Measurements from ENCODE around the gene SPEG.

Gene SPEG

DNA sequence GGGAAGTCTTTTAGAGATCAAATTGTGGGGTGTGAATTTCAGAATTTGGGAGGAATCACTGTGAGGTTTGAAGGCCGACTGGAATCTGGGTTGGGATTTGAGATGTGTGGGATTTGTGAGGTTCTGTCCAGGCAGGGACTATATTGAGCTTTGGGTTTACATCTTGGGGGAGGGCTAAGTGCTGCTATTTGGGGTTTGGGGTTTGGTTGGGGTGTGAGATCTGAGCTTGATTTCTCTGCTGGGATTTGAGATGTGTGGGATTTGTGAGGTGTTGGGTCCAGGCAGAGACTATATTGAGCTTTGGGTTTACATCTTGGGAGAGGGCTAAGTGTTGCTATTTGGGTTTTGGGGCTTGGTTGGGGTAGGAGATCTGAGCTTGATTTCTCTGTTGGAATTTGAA is 64.9 kb downstream of the SPEG start:
- DNase-seq: no peak

DNA sequence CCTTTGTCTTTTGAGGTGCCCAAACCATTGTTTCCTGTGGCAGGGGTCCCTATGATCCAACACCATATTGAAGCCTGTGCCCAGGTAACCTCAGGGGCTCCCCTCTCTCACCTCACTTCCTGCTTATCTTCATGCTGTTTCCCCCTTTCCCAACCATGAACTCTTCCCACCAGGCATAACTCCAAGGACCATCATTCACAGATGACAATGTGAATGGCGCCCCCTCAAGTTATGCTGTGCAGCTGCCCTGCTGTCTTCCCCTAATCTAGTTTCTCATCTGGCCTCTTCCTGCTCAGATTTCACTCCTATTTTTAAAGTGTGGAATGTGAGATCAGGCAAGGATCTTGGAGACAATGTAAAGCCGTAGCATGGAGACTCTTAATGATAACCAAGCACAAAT is 65.5 kb downstream of the SPEG start:
- DNase-seq: no peak

DNA sequence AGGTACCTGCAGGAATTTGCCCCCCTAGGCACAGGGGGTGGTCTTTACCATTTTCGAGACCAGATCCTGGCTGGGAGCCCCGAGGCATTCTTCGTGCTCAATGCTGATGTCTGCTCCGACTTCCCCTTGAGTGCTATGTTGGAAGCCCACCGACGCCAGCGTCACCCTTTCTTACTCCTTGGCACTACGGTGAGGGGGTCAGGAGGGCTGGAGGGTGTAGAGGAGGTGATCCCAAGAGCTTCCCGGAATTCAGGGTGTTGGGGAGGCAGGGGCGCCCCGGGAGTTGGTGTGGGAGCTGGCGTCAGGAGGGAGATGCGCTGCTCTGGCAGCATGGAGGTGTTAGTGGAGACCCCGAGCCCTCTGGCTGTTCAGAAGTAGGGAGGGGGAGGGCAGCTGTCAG is 67.2 kb downstream of the SPEG start:
- no peak for DNase-seq

DNA sequence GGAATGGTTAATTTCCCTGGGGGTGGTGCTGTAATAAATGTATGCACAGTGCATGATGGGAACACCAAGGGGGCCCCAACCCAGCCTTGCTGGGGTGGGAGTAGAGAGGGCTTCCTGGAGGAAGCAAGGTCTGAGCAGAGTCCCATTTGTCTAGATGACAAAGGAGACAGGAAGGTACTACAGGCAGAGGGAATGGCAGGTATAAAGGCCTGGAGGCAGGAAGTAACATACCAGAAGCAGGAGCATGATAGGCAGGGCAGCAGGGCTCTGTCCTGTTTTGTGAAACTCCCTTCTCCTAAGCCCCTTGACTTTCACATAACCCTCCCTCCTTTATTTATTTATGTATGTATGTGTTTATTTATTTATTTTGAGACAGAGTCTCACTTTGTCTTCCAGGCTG is 68.0 kb downstream of the SPEG start:
- no peak for DNase-seq

DNA sequence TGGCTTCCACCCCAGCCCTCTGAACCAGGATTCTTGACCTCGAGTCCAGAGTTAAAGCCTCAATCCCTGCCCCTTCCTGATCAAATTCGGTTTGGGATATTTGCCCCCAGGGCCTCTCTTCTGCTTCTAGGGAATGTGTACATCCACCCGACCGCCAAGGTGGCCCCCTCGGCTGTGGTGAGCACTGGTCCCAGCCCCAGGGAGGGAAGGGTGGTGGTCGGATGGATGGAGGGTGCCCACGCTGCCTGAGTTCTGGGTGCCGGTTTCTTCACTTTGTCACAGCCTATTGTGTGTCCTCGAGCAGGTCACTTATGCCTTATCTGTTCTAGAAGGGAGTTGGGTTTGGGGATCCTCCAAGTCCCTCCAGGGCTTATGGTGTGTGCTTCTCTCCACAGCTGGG is 70.9 kb downstream of the SPEG start:
- no peak for DNase-seq

DNA sequence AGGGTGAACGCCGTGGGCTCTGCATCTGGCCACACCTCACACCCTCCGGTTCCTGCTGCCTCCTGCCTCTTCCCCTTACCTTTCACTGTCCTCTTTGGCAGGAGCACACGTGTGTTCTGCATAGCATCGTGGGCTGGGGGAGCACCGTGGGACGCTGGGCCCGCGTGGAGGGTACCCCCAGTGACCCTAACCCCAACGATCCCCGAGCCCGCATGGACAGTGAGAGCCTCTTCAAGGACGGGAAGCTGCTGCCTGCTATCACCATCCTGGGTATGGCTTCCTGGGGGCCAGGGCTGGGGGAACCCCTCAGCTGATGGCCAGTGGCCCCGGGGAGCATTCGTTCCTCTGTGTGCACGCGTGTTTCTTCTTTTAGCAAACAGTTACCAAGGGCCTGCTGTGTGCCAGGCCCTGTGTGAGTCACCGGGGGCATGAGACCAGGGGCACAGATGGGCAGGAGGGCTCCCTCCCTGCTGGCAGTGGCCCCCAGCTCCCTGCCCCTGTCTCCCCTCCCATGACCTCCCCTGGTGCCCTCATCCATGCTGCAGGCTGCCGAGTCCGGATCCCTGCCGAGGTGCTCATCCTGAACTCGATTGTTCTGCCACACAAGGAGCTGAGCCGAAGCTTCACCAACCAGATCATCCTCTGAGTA is 71.6 kb downstream of the SPEG start:
- DNase-seq: no peak

DNA sequence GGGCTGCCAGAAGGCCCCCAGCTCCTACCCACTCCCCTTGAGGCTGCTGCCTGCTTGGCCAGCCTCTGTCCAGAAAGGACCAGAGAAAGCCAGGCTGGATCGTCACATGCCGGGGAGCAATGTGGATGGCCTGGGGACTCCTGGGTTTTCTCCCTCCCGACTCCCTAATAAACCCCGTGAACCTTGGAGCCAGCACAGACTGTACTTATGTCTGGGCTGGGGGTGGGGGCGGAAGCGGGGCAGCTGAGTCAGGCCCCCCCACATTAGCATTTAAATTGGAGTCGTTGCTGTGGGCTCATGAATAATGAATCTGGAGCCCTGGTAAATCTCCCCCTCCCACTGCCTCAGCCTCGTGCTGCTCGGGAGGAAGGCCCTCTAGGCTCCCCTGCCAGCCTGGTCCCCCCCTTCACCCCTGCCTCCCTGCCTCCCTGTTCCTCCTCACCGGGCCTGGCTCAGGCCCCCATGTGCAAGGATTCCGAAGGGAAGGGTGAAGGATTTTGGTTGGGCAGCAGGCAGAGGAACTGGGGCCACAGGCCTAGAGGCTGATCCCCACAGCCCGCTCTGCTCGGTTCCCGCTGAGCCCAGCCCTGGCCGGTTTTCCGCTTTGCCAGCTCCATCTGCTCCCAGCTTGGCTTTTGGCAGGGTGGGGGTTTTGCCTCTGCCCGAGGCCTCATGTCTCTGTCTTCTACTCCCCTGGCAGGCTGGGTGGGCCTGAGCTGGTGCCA is 72.3 kb downstream of the SPEG start:
- DNase-seq: no peak

DNA sequence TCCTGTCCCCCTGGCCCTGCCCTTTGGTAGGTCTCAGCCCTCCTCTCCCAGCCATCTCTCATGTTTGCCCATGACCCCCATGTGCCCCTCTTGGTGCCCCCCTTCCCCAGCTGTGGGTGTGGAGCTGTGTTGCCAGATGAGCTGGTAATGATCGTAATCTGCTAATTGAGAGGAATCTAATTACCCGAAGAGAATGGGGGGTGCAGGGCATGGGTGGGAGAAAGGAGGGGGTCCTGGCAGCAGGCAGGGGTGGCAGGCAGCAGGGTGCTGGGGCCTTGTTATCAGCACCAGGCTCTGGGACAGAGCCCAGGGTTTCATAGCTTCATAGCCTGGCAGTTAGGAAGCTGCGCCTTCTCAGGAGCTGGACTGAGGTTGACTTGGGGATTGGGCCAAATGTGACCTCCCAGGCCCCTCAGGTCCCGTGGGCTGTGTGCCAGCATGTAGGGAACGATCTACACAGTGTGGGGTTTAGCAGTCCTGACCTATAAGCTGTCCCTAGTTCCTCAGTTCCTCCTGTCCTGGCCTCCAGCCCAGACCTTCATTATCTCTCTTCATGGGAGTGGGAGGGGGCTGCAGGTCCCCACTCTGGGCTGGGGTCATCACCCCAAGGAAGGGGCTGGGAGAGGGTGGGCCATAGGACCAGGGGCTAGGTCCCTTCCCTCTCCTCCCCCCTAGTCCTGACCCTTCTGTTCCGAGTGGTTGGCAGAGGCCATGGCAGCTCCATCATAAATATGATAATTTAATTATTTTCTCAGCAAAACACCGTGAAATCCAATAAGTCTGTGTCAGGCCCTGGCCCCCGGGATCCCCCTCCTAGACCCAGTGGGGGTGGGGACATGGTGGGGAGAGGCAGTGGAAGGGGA is 73.2 kb downstream of the SPEG start:
- no peak for DNase-seq

DNA sequence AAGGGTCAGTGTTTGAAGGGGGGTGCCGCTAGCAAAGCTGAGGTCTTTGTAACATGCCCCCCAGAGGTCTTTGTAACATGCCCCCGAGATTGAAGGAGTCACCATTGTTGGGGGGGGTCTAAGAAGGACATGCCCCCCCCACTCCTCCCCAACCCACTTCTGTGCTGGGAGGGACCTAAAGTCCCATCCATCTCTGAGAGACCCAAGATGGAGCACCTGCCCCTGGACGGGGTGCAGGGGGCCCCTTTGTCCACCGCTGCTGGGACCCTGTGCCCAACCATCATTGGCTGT is 73.7 kb downstream of the SPEG start:
- DNase-seq: no peak

DNA sequence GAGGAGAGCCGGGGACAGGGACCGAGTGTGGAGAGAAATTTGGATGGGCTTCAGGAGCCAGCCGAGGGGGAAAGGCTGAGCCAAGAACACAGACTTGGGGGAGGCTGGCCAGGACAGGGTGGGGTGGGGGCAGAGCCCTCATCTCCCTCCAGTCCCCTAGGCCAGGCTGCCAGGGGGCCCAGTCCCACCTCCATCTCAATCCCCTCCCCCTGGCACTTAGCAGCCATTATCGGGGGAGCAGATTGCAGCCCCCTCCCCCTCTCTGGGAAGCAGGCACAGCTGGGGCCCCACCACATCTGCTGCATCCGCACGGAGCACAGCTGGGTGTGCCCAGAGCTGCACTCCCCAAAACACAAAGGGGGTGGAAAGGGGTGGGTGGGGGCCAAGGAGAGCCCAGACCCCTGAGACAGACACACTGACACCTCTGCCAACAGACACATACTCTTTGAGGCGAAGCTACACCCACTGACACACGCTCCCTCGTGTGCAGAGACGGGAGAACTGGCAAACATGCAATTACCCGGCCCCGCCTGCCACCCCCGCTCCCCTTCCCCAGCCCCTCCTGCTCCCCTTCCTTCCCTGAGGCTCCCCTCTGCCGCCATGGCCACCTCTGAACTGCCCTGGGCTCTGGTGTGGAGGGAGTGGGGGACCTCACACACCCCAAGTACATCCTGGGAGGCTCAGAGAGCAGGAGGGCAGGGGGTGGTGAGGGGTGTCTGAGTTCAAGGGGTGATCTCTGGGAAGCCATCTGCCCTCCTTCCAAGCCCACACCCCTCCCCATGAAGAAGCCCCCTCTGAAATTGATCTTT is 74.5 kb downstream of the SPEG start:
- no peak for DNase-seq

DNA sequence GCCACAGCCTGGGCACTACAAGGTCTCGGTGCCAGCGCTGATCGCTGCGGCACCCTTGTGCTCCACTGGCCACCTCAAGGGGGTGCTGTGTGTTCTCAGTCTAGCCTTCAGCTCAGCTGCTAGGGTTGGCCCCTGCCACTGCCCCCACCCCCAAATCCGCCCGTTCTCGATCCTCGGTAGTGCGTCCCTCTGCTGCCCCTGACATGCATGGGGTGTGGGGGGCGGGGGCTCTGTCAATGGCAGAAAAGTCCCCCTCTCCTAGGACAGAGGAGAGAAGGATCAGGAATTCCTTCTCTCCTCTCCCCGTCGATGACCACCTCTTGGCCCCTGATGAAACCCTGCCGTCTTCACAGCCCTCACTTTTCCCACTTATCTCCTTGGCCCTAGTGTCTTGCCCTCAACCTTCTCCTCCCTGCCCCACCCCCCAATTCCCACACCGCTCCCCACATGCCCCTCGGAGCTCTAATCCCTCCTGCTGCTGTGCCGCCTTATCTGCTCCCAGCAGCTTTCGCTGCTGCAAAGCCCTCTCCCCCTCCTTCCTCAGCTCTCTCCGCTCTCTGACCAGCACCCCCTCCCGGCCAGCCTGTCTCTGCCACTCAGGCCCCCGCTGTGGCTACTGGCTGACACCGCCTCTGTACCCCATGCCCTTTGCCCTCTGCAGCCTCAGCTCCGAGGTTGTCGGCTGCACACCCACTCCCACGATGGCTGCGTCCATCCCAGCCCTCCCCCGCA is 75.3 kb downstream of the SPEG start:
- no peak for DNase-seq

DNA sequence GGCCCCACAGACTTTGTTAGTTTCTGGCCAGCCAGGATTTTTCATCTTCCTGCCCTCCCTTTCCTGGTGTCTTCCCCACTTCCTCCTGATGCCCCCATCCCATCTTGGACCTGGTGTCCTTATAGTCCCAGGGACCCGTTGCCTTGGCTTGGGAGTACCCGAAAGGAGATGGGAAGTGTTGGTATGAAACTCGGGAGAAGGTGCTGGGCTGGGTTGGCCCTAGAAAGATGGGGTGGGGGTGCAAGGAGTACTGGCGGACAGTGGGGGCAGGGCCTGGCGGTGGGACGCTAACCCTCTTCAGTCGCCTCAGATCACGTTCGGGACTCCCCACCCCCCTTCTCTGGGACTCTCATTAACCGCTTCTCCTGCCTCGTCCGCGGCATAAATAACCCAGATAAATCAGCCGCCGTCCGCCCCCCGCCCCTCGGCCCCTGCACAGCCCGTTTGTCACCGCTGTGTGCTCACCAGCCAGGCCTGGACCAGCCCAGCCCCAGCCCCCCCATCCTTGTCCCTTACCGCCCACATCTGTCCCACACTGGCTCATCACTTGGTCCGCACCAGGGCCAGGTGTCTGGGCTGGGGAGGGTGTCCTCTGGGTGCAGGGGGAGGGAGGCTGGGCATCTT is 76.0 kb downstream of the SPEG start:
- no peak for DNase-seq

DNA sequence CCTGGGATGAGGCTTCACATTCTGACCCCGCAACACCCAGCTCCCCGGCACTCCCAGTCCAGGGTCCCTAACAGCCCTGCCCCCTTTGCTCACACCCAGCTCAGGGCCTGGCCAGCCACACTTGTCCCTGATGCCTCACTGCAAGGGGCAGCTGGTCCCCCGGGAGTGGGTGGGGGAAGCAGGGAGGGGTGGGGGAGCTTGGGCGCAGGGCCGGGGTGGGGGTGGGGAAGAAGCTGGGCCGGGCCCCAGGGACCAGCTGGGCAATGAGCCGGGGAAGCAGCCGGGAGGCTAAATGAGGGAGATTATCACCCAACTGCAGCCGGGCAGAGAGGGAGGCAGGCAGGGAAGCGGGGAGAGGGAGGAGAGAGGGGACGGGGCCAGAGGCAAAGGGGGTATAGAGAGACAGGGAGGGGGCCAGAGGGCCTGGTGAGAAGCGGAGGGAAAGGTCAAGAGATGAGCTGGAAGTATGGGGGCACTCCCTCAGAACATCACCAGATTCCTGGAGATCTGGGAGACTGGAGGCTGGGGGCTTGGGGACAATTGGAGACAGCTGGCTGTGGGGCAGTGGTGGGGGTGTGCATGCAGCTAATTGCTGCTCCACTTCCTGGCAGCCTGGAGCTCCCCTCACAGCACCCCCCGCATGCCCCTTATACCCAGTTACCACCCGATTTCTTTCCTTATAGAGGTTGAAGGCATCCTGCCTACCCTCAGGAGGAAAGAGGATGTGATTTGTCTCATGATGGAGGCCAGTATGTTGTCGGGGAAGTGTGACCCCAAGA is 77.1 kb downstream of the SPEG start:
- DNase-seq: no peak

DNA sequence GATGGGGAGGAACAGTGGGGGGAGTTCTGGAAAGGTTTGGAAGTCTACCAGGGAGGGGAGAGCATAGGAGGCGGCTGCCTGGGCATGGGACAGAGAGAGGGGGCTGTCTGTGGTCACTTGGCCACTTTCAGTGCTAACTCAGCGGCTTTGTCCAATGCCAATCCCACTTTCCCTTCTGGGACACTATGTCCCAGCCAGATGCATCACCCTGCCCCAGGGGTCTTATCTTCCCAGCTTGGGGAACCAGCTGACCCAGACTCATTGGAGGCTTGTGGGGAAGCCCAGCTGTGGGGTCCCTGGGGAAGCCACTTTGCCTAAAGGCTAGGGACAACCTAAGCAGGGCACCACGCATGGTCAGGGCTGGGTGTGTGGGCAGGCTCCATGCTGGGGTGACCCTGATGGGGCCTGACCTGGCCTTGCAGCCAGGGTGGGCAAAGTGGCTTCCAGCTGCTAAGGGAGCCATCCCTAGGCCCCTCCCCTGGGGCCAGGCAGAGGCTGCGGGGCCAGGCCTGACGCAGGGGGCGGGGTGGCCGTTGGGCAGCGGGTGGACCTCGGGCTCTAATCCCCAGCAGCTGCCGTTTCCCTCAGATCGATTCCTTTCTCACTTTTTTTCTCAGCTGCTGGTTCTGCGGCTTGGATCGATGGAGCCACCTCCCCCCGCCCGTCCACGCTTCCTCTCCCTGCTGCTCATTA is 78.0 kb downstream of the SPEG start:
- DNase-seq: no peak

DNA sequence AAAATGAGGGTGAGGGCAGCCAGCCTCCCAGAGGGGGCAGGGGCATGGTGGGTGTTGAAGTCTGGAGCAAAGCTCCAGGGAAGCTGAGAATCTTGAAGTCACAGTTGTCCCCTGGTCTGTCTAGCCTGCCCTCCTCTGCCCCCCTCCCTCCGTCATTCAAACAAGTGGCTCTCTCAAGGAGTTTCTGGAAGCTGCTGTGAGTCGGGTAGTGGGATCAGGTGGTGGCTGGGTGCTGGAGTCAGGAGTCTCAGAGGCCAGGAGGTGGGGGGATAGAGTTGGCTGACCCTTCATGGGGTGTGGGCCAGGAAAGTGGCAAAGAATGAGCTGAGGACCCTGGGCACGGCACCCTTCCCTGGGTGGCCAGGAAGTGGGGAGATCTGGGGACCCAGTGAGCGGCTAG is 79.1 kb downstream of the SPEG start:
- no peak for DNase-seq

DNA sequence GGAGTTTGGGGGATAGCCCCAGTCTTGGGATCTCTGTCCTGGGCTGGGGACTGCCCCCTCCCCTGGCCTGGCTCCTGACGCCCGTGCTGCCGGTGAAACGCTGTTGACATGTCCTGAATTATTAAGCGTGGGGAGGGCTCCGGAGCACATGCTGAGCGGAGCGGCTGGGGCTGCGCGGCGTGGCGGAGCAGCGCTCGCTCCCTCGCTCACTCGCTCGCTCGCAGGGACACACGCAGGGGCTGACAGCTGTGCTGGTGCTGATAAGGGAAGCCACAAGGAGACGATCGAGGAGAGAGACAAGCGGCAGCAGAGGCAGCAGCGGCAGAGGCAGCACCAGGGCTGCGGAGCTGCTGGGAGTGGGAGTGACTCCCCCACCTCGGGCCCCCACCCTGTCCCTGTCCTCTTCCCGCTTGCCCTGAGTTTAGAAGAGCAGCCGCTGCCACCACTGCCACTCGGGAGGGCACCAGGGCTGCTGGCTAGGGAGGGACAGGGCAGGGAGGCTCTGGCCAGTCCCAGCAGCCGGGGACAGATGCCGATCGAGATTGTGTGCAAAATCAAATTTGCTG is 79.6 kb downstream of the SPEG start, which contains the start of gene ASIC4:
Gene ASIC4, plus strand, starts transcription at position 287 of the 566 bp plus-strand sequence. Its CDS starts 243 bp downstream, at position 530.
- DNase-seq: no peak

DNA sequence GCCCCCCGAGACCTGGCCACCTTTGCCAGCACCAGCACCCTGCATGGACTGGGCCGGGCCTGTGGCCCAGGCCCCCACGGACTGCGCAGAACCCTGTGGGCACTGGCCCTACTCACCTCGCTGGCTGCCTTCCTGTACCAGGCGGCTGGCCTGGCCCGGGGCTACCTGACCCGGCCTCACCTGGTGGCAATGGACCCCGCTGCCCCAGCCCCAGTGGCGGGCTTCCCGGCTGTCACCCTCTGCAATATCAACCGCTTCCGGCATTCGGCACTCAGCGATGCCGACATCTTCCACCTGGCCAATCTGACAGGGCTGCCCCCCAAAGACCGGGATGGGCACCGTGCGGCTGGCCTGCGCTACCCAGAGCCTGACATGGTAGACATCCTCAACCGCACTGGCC is 80.2 kb downstream of the SPEG start:
- no peak for DNase-seq

DNA sequence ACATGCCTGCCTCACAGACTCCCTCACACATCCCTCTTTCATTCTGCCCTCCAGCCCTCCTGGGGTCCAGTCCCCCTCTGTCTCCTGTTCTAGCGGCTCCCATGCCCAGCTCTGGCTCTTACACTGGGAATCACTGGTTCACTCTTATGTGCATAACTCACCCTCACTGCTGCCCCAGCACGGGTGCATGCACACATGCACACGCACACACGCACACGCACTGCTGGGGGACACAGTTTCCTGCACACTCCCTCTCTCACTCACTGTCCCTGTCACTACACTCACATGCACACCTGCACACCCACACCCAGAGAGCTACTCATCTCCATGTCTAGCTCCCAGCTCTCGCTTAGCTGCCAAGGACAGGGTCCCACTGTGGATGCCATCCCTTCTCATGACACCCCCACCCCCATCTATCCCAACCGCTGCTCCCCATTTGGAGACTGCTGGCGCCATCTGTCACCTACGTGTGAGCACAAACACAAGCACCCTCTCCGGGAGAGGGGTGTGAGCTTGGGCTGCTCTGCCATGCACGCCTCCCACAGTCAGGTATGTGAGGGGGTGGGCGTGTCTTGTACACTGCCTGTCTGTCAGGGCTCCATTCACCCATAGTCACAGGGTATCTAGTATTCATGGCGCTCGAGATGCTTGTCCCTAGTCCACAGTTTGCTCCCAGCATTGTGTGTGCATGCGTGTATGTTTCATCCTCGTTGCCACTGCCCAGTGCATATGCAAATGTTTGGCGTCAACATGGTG is 81.4 kb downstream of the SPEG start:
- no peak for DNase-seq

DNA sequence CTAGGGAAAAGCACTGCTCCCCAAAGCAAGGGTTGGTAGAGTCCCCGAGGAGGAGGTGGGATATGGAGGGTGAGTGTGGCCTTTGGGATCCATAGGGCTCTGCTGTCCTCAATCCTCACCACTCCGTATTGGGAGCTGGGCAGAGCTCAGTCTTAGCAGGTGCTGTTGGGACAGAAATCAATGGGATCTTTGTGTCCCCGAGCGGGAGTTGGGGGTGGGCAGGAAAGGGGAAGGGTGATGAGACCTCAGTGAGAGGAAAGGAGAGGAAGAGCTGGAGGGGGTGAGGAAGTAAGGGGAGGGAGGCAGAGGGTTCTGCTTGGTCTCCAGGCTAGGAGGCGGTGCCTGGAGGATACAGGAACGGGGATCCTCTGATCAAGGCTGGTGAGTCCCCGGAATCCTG is 82.2 kb downstream of the SPEG start:
- no peak for DNase-seq

Data from NCI-H2029 (cell line).